Adrenal gland (tissue), 12 donors: ENCODE measurements around the gene CPN2. TPM values are rescaled to one million over a fixed set of nuclear protein-coding genes. Genes with fewer than 3 reads are reported as not detected.
A peak's percentile ranks its signal among the peaks of the same experiment; 100 is the strongest.

ENCODE experiments used
- DNase-seq, 7 donors: peaks; one replicate each; pipeline ENCODE4 v3.0.0-alpha.2; 2019 to 2020
- H3K27ac ChIP-seq, 5 donors: fragments of 200-600 bp; sonication (generic) in 4 of 5; 1 replicate in 3 of 5; 2 replicates in 2 of 5; pipeline versions ENCODE4 v1.5.1 to v1.8.0; 2016 to 2020; ENCODE audit warnings: mild to moderate bottlenecking in 1 of 5
- H3K27me3 ChIP-seq: fragments of 200-600 bp; 2 replicates; pipeline ENCODE4 v1.8.0; 2021
- H3K36me3 ChIP-seq, 2 donors: fragments of 200-600 bp; replicated peaks in 1 of 2; 1 replicate in 1 of 2; 2 replicates in 1 of 2; pipeline versions ENCODE4 v1.5.1 to v1.8.0; 2018 to 2022
- H3K4me1 ChIP-seq, 2 donors: fragments of 200-600 bp; replicated peaks in 1 of 2; 1 replicate in 1 of 2; 2 replicates in 1 of 2; pipeline versions ENCODE4 v1.5.1 to v1.8.0; 2018 to 2021
- H3K4me3 ChIP-seq, 4 donors: fragments of 200-600 bp; sonication (generic) in 3 of 4; one replicate each; pipeline ENCODE4 v1.5.1; 2016 to 2018
- H3K9me3 ChIP-seq, 3 donors: fragments of 200-600 bp; sonication (generic) in 1 of 3; replicated peaks in 1 of 3; 1 replicate in 2 of 3; 2 replicates in 1 of 3; pipeline versions ENCODE4 v1.5.1 to v1.8.0; 2016 to 2021
- POLR2A ChIP-seq, 2 donors: fragments of 450-650 bp; IDR thresholded peaks; one replicate each; pipeline ENCODE4 v1.6.1; 2017; ENCODE audit warnings: antibody characterized with exemption in 2 of 2, mild to moderate bottlenecking in 2 of 2, moderate library complexity in 1 of 2
- WGBS, 4 donors: extraction: QIAGEN DNeasy Blood & Tissue Kit in 2 of 4; methylation state at CpG; one replicate each; pipeline versions ENCODE4 v1.1.5 to v1.1.7; 2013 to 2017; 5-methylcytosine and 5-hydroxymethylcytosine counted together
- intact Hi-C, 2 donors: fragments of 100-400 bp; cut with DNase I; formaldehyde crosslinking; loops; one replicate each; pipeline versions ENCODE4 v1.14.1 to v1.15.0; 2022 to 2023
- polyA plus RNA-seq, 3 donors: library from polyadenylated mRNA; stranded (reverse); fragments of 200-250 nt in 2 of 3; fragments of 350-450 nt in 1 of 3; fragmentation: Illumina TruSeq in 1 of 3; extraction: RNeasy Lipid Tissue Mini Kit (QIAGEN cat#74804) in 1 of 3; gene quantifications; one replicate each; pipeline ENCODE4 v1.2.3, GENCODE V29; 2013 to 2014
- total RNA-seq, 9 donors: library from RNA; depleted of rRNA in 4 of 9; stranded (reverse); fragments of >200 nt in 4 of 9; fragments of 120-200 nt in 1 of 9; fragmentation: NEBNext Ultra II Directional in 1 of 9; extraction: Animal tissue kit (Norgen Biotek cat#: 25700) in 1 of 9; gene quantifications; one replicate each; pipeline versions ENCODE4 v1.1.0 to v1.2.4, GENCODE V29; 2013 to 2023
- TF ChIP-seq, protein P1 (sequence below), 6 experiments: fragments of 450-650 bp in 4 of 6; fragments of 200-600 bp in 2 of 6; sonication (generic) in 1 of 6; IDR thresholded peaks; 1 replicate in 5 of 6; 2 replicates in 1 of 6; pipeline versions ENCODE4 v1.5.1 to v1.8.0; 2016 to 2021; ENCODE audit warnings: antibody characterized with exemption in 6 of 6, mild to moderate bottlenecking in 2 of 6, moderate library complexity in 1 of 6
- donor health status: healthy with polysubstance abuse.
- donor health status: Bipolar disorder and iron deficiency.
- donor health status: DM: yes; HTN: yes; CAD: no.
- donor health status: DM: no; HTN: no; CAD: no.
- donor health status: DM: no; HTN: no; CAD: no.
- donor health status: DM: yes; HTN: yes; CAD: no.

The CPN2 gene
- total and polyA plus RNA-seq, 12 donors, result 0.32 to 14.3 (median 3.1) TPM

DNA sequence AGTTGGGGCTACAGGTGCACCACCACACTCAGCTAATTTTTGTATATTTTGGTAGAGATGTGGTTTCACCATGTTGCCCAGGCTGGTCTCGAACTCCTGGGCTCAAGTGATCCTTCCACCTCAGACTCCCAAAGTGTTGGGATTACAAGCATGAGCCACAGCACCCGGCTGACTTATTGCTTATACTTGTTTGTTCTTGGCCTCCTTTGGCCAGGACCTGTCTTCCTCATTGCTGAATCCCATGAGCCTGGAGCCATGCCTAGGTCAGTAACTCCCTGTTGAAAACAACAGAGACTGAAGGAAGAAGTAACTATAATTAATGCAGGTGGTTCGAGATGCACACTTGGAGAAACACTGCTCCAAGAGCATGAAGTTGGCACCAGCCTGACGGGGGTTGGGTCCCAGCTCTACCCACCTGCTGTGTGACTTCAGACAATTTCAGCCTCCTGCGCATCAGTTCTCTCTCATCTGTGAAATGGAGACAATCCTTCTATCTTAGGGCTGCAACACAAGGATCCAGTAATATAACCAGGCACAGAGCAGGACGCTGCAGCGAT is 38.9 kb downstream of the CPN2 start:
- intact Hi-C loops, result loop anchor here (5.0 to 10.0 kb wide), 3 partner anchors 40 to 647 kb away; partner anchors contain the start of gene HES1 (in 1 of the 2)
- 33 to 44% (median 34%) methylated on average over 7 of the region's 7 CpGs for WGBS, 4 donors
- Histone ChIP-seq H3K9me3 (no peaks in the 10 kb centered on the region), H3K36me3 (no peaks in the 10 kb centered on the region), H3K4me1 (peaks cover 27 to 38% of the 10 kb centered on the region in 2 donors), H3K4me3 (peak overlapping the region in 2 of 4 donors; percentile 15 to 42), H3K27ac (peak overlapping the region; percentile 0 to 93 (median 73)), H3K27me3 (no peaks in the 10 kb centered on the region)
- DNase-seq, result peak in 1 of 7 donors; percentile 41
- TF ChIP-seq POLR2A (IDR thresholded peaks at IDR 0.05), result no peak
- TF ChIP-seq, protein P1, sequence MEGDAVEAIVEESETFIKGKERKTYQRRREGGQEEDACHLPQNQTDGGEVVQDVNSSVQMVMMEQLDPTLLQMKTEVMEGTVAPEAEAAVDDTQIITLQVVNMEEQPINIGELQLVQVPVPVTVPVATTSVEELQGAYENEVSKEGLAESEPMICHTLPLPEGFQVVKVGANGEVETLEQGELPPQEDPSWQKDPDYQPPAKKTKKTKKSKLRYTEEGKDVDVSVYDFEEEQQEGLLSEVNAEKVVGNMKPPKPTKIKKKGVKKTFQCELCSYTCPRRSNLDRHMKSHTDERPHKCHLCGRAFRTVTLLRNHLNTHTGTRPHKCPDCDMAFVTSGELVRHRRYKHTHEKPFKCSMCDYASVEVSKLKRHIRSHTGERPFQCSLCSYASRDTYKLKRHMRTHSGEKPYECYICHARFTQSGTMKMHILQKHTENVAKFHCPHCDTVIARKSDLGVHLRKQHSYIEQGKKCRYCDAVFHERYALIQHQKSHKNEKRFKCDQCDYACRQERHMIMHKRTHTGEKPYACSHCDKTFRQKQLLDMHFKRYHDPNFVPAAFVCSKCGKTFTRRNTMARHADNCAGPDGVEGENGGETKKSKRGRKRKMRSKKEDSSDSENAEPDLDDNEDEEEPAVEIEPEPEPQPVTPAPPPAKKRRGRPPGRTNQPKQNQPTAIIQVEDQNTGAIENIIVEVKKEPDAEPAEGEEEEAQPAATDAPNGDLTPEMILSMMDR (IDR thresholded peaks at IDR 0.05), result no peak

DNA sequence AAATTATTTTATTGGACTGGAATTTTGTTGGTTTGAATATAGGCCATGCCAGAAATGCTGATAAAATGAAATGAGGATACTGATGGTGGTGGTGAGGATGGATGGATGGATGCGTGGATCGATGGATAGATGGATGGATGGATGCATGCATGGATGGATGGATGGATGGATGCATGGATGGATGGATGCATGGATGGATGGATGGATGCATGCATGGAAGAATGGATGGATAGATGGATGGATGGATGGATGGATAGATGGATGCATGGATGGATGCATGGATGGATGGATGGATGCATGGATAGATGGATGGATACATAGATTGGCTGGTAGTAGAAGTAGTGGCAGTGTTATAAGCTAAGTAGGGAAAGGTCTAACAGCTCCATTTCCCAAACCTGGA is 40.1 kb downstream of the CPN2 start:
- DNase-seq, result peak in 1 of 7 donors; percentile 3
- no peaks in the 10 kb centered on the region for H3K27me3 ChIP-seq
- WGBS, 4 donors, result 93 to 96% (median 95%) methylated on average over 2 of the region's 2 CpGs
- intact Hi-C loops, result loop anchor here (5.0 to 10.0 kb wide), 3 partner anchors 39 to 646 kb away; partner anchors contain the start of gene HES1 (in 1 of the 2)
- H3K27ac ChIP-seq, result peak overlapping the region in 1 of 5 donors; percentile 93
- H3K36me3 ChIP-seq, result no peaks in the 10 kb centered on the region
- peak overlapping the region in 1 of 4 donors; percentile 42 for H3K4me3 ChIP-seq
- H3K9me3 ChIP-seq, result no peaks in the 10 kb centered on the region
- TF ChIP-seq, protein P1 (IDR thresholded peaks at IDR 0.05), result no peak
- no peak for TF ChIP-seq POLR2A (IDR thresholded peaks at IDR 0.05)
- H3K4me1 ChIP-seq, result peaks cover 27 to 37% of the 10 kb centered on the region in 2 donors

DNA sequence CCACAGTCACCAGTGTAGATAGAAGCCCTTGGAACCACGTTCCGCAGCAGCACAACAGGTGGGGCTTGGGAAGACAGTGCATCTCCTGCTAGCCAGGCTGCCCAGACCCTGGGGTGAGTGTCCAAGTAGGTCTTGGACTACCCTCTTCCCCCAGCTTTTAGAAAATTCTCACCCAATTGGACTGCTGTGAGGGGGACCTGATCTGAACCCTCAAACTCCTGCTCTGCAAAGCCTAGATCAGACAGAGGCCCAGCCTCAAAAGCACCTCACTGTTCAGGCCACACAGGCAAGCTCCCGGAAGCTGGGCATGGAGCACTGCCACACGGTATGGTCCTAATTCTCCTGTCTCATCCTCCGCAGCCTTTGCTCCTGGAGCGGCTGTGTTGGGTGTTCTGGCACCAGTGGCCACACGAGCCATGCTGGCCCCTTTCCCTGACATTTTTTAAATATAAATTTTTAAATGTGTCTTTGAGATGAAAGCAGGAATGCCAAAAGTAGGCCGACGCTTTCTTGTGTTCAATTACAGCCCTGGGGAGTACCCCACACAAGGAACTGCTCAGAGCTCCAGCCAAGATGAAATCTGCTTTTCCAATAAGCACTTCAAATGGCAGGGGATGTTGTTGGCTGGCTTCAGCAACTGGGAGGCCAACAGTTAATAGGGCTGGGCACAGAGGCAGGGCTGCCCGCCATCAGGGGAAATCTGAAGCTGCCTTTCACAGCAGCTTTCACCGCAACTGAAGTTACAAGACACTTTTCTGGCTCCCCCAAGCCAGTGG is 40.9 kb downstream of the CPN2 start:
- WGBS, 4 donors, result 52 to 67% (median 59%) methylated on average over 10 to 11 of the region's 11 CpGs
- peak overlapping the region in 1 of 4 donors; percentile 42 for H3K4me3 ChIP-seq
- H3K9me3 ChIP-seq, result no peaks in the 10 kb centered on the region
- no peak for TF ChIP-seq POLR2A (IDR thresholded peaks at IDR 0.05)
- TF ChIP-seq, protein P1 (IDR thresholded peaks at IDR 0.05), result no peak
- H3K27ac ChIP-seq, result peak overlapping the region in 3 of 5 donors; percentile 28 to 93 (median 48)
- peak in 1 of 7 donors; percentile 33 for DNase-seq
- H3K27me3 ChIP-seq, result no peaks in the 10 kb centered on the region
- H3K4me1 ChIP-seq, result peaks cover 27 to 31% of the 10 kb centered on the region in 2 donors
- intact Hi-C loops, result loop anchor here (5.0 to 10.0 kb wide), 3 partner anchors 38 to 645 kb away; partner anchors contain the start of gene HES1 (in 1 of the 2)
- no peaks in the 10 kb centered on the region for H3K36me3 ChIP-seq
